ENCODE measurements around the gene PABPC1L.

The PABPC1L gene

DNA sequence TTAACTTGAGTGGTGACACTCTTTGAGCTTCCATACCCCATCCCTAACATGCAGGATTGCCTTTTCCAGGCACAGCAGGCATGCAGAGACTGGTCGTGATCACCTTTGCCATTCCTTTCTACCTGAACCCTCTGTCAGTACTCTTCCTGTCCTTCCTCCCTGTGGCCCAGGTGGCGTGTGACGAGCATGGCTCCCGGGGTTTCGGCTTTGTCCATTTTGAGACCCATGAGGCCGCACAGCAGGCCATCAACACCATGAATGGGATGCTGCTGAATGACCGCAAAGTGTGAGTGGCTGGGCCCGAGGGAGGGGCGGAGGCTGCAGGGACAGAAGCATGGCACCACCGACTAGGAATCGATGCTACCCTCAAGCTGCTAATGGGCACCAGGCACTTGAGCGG is 6.7 kb downstream of the PABPC1L start:
- no peak overlapping the region for H3K4me3 ChIP-seq (ENCODE audit: insufficient read depth, low read length, poor library complexity, severe bottlenecking)
- no peak overlapping the region for H3K9ac ChIP-seq (ENCODE audit: low read length)
- TF ChIP-seq, protein P1, sequence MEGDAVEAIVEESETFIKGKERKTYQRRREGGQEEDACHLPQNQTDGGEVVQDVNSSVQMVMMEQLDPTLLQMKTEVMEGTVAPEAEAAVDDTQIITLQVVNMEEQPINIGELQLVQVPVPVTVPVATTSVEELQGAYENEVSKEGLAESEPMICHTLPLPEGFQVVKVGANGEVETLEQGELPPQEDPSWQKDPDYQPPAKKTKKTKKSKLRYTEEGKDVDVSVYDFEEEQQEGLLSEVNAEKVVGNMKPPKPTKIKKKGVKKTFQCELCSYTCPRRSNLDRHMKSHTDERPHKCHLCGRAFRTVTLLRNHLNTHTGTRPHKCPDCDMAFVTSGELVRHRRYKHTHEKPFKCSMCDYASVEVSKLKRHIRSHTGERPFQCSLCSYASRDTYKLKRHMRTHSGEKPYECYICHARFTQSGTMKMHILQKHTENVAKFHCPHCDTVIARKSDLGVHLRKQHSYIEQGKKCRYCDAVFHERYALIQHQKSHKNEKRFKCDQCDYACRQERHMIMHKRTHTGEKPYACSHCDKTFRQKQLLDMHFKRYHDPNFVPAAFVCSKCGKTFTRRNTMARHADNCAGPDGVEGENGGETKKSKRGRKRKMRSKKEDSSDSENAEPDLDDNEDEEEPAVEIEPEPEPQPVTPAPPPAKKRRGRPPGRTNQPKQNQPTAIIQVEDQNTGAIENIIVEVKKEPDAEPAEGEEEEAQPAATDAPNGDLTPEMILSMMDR (IDR thresholded peaks at IDR 0.05; ENCODE audit: insufficient read depth, low read length, poor library complexity, severe bottlenecking): no peak
- no peak for TF ChIP-seq EZH2phosphoT487 (conservative IDR thresholded peaks at IDR 0.05; ENCODE audit: low read length)
- no peak overlapping the region for H2AFZ ChIP-seq (ENCODE audit: low read depth, low read length, severe bottlenecking)
- no peak overlapping the region for H3K27ac ChIP-seq (ENCODE audit: low read depth, low read length)
- H3K4me2 ChIP-seq (ENCODE audit: low read depth, low read length, poor library complexity, severe bottlenecking): no peak overlapping the region
- H3K27me3 ChIP-seq (ENCODE audit: low read length): no peaks in the 10 kb centered on the region
- H3K9me2 ChIP-seq (replicated peaks; ENCODE audit: insufficient read depth, low read length): no peaks in the 10 kb centered on the region
- H3K9me3 ChIP-seq (ENCODE audit: insufficient read depth, low read length): no peaks in the 10 kb centered on the region
- H3F3A ChIP-seq (ENCODE audit: insufficient read depth): no peaks in the 10 kb centered on the region
- no peaks in the 10 kb centered on the region for H4K20me1 ChIP-seq (ENCODE audit: low read depth, low read length)
- no peaks in the 10 kb centered on the region; the same call in 1 of the 2 replicates for H3K79me2 ChIP-seq (ENCODE audit: insufficient read depth, low read length)
- 0 out of 2 replicates have a peak, but pooled peaks cover 5% of the 10 kb centered on the region for H3K36me3 ChIP-seq (ENCODE audit: low read length)

DNA sequence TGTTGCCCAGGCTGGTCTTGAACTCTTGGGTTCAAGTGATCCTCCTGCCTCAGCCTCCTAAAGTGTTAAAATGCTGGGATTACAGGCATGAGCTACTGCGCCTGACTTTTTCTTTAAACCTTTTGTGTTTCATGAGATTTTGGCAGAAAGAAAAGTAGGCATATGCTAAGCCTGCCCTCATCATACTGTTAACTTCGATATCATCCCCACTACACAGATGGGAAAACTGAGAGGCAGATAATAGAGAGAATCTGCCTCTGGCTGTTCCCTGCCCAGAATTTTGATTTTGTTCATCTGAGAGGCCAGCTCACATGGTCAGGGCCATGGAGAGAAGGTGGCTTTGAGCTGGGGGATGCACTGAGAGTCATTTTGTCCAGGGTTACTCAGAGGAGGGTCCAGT is 7.5 kb downstream of the PABPC1L start:
- Histone ChIP-seq H3K4me3 (ENCODE audit: insufficient read depth, low read length, poor library complexity, severe bottlenecking) (no peak overlapping the region), H3K27ac (ENCODE audit: low read depth, low read length) (no peak overlapping the region), H3K36me3 (ENCODE audit: low read length) (0 out of 2 replicates have a peak, but pooled peaks cover 5% of the 10 kb centered on the region), H3K9ac (ENCODE audit: low read length) (no peak overlapping the region), H3K9me2 (replicated peaks; ENCODE audit: insufficient read depth, low read length) (no peaks in the 10 kb centered on the region), H3K79me2 (ENCODE audit: insufficient read depth, low read length) (no peaks in the 10 kb centered on the region; the same call in 1 of the 2 replicates), H4K20me1 (ENCODE audit: low read depth, low read length) (no peaks in the 10 kb centered on the region), H3K9me3 (ENCODE audit: insufficient read depth, low read length) (no peaks in the 10 kb centered on the region), H3K4me2 (ENCODE audit: low read depth, low read length, poor library complexity, severe bottlenecking) (no peak overlapping the region), H3F3A (ENCODE audit: insufficient read depth) (no peaks in the 10 kb centered on the region), H2AFZ (ENCODE audit: low read depth, low read length, severe bottlenecking) (no peak overlapping the region), H3K27me3 (ENCODE audit: low read length) (no peaks in the 10 kb centered on the region)
- no peak for TF ChIP-seq EZH2phosphoT487 (conservative IDR thresholded peaks at IDR 0.05; ENCODE audit: low read length)
- TF ChIP-seq, protein P1 (IDR thresholded peaks at IDR 0.05; ENCODE audit: insufficient read depth, low read length, poor library complexity, severe bottlenecking): no peak

DNA sequence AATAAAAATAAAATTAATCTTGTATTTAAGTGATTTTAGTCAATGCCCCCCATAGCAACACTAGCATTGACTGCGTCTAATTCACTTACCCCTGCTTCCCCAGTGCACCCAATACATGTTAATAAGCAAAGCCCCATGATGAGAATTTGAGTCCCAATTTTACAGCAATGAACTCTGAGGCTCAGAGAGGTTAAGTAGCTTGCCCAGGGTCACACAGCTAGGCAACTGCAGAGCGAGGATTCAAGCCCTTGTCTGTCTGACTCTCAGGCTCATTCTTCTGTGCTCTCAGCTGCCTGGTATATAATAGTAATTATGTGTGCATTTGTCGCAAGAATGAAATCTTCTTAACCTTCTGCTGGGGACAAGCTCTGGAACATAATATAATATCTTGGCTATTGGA is 8.5 kb downstream of the PABPC1L start:
- no peaks in the 10 kb centered on the region for H3K9me2 ChIP-seq (replicated peaks; ENCODE audit: insufficient read depth, low read length)
- 0 out of 2 replicates have a peak, but pooled peaks cover 5% of the 10 kb centered on the region for H3K36me3 ChIP-seq (ENCODE audit: low read length)
- no peak overlapping the region for H2AFZ ChIP-seq (ENCODE audit: low read depth, low read length, severe bottlenecking)
- H3K27me3 ChIP-seq (ENCODE audit: low read length): no peaks in the 10 kb centered on the region
- H4K20me1 ChIP-seq (ENCODE audit: low read depth, low read length): no peaks in the 10 kb centered on the region
- TF ChIP-seq, protein P1 (IDR thresholded peaks at IDR 0.05; ENCODE audit: insufficient read depth, low read length, poor library complexity, severe bottlenecking): no peak
- TF ChIP-seq EZH2phosphoT487 (conservative IDR thresholded peaks at IDR 0.05; ENCODE audit: low read length): no peak
- no peaks in the 10 kb centered on the region for H3K9me3 ChIP-seq (ENCODE audit: insufficient read depth, low read length)
- no peaks in the 10 kb centered on the region for H3F3A ChIP-seq (ENCODE audit: insufficient read depth)
- H3K4me2 ChIP-seq (ENCODE audit: low read depth, low read length, poor library complexity, severe bottlenecking): no peak overlapping the region
- H3K4me3 ChIP-seq (ENCODE audit: insufficient read depth, low read length, poor library complexity, severe bottlenecking): no peak overlapping the region
- no peak overlapping the region for H3K9ac ChIP-seq (ENCODE audit: low read length)
- no peak overlapping the region for H3K27ac ChIP-seq (ENCODE audit: low read depth, low read length)
- no peaks in the 10 kb centered on the region; the same call in 1 of the 2 replicates for H3K79me2 ChIP-seq (ENCODE audit: insufficient read depth, low read length)
